GM13977 (cell line): ENCODE results near the gene HBZ.

Experiments
- DNase-seq: peaks from one replicate; pipeline ENCODE4 v3.0.0; 2012; ENCODE audit warnings: low spot score
- CTCF ChIP-seq: IDR thresholded peaks from 2 replicates; pipeline ENCODE4 v1.5.1; 2012; ENCODE audit warnings: mild to moderate bottlenecking, control low read depth; ENCODE audit not compliant: insufficient read depth; ENCODE audit errors: extremely low read depth, missing control alignments
- in situ Hi-C: fragments of 300-500 bp; cut with MboI; formaldehyde crosslinking; loops from one replicate; pipeline ENCODE4 v1.12.0; 2022; ENCODE audit warnings: low sequenced_read_pairs, low pct_unique_long_range_greater_than_20kb, mixed read lengths, inconsistent platforms; ENCODE audit not compliant: unreplicated experiment

The HBZ gene

GRCh38 chr16:152141-153128 is at the start of gene HBZ:
Gene HBZ, plus strand, starts transcription at chr16:152644. Its CDS starts 266 bp downstream, at chr16:152910.
- no peak for TF ChIP-seq CTCF
- in situ Hi-C loops = no loop called here
- no peak for DNase-seq

- DNase-seq = no peak
- in situ Hi-C loops = no loop called here
- TF ChIP-seq CTCF = no peak
Observed at GRCh38 chr16:104355-104754, 48.1 kb upstream of the HBZ start.

- DNase-seq = no peak
- TF ChIP-seq CTCF = no peak
- in situ Hi-C loops = no loop called here
Observed at GRCh38 chr16:104928-105327, 47.5 kb upstream of the HBZ start.

GRCh38 chr16:105521-105920 is 46.9 kb upstream of the HBZ start:
- in situ Hi-C loops = no loop called here
- DNase-seq = no peak
- TF ChIP-seq CTCF = no peak

- DNase-seq = peak; percentile 81
- peak; percentile 79 for TF ChIP-seq CTCF
- in situ Hi-C loops = no loop called here
Observed at GRCh38 chr16:106623-107324, 45.7 kb upstream of the HBZ start.

- no peak for TF ChIP-seq CTCF
- DNase-seq = no peak
- in situ Hi-C loops = no loop called here
Observed at GRCh38 chr16:112153-112840, 40.1 kb upstream of the HBZ start.
